Ammon's horn (tissue), 1 donor: ENCODE measurements around the gene M1AP.
A peak's percentile ranks its signal among the peaks of the same experiment; 100 is the strongest.
"Not testable (repeated sequence)": the region's sequence is repeated elsewhere in the genome, so short reads cannot be mapped to it uniquely, and the experiment has no call there.

ENCODE experiments used
- DNase-seq: peaks from one replicate; pipeline ENCODE4 v3.0.0-alpha.2; 2016; ENCODE audit warnings: low spot score

The M1AP gene

DNA sequence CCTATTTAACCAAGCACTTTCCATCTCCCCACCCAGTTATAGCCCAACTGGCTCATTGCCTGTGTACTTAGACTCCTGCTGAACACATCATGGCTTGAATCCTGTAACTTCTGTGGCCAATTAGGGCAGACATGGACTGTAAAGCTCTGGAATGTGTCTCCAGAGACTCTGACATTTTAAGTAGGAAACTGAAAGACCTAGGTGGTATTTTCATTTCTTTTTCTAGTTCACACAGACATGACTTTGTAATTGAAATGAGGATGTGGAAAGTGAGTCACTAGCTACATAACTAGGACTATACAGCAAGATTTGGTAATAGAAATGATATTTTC, 81.4 kb downstream of the M1AP start:
- DNase-seq: no peak

DNA sequence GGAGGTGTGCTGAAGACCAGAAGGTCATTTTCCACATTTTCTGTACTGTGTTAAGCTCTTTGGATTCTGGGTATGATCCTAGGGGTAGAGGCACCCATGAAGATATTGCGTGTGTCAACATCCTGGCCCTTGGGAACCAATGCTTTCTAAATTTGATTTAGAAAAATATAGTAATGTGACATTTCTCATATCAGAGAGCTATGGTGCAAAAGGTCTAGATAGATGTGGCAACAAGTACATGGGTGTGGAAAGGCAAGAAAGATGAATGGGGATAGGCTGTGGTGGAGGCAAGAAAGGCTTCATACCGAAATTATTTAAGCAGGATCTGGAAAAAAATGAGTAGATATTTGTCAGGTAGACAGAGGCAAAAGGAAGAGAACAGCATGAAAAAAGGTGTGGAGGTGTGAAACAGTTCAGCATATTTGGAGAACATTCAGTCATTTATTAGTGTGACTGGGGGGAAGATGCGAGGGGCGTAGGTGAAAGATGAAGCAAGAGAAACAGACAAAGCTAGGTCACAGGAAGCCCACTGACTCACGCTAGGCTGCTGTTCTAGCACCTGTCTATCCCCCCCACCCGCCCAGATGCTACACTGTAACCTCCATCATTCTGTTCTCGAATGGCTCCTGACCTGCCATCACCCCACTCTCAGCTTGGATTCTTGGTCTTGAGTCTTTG, 81.9 kb downstream of the M1AP start:
- DNase-seq: no peak

DNA sequence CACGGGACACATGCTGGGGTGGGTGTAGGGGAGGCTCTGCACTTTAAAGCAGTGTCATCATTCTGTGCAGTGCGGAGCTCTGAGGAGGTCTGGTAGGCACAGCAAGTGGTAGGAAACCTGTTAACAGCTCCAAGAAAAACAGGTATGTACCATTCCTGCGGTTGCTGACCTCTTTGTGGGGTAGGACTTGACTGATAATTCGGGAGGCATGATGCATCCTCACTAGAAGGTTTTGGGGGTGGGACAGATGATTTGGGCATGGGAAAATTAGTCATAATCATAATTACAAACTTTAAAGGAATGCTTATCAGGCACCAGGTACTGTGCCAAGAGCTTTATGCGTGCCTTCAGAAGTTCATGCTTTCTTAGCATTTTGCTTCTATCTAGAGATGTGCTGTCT, 83.9 kb downstream of the M1AP start:
- DNase-seq: no peak

DNA sequence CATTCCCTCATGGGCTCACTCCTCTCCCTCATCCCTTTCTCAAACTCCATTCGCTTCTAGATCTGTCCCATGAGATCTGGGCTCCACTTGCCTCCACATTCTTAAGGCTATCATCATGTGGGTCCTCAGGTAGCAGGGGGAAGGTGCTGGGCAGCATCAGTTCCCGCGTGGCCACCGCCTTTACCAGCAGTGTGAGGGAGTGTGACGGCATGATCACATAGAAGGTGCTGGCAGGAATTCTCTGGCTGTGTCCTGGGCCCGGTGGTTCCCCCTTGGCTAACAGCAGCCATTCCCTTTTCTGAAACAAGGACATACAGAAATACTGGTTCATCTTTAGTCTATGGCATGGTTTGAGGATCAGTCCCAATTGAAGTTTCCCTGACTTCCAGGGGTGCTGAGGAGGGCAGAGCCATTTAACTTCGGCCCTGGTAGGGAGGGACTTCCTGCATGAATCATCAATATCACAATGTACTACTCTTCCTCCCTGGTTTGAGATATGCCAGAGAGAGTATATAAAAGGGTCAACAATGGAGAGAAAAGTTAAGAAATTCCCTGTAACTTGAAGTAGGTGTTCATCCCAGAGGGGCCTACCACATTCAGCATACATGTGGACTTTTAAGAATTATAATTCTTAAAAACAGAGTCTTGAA, 85.9 kb downstream of the M1AP start:
- no peak for DNase-seq

DNA sequence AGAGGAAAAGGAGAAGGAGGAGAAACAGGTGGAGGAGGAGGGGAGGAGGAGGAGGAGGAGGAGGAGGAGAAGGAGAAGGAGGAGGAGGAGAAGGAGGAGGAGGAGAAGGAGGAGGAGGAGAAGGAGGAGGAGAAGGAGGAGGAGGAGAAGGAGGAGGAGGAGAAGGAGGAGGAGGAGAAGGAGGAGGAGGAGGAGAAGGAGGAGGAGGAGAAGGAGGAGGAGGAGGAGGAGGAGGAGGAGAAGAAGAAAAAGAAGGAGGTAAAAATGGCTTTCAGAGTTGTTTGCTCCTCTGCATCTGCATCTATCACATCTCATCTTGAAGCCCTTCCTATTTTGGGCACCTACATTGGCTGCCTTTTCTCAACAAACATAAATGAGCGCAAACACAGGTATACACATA, 87.1 kb downstream of the M1AP start:
- DNase-seq: not testable (repeated sequence)

DNA sequence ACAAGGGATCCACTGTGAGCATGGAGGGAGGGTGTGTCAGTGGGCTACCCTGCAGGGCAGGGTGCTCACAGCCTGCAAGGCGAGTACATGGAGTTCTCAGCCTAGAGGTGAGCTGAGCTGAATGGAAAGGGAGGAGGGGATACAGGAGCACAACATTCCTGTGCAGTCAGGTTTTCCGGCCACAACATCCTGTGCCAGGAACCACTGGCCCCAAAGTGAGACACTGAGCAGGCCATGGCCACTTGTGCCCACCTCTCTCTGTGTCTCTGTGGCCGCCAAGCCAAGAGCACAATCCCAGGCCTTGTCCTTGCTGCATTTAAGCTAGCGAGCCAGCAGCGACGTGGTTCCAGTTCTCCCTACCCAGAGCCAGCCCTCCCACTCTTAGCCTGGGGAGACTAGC, 87.5 kb downstream of the M1AP start:
- DNase-seq: no peak

DNA sequence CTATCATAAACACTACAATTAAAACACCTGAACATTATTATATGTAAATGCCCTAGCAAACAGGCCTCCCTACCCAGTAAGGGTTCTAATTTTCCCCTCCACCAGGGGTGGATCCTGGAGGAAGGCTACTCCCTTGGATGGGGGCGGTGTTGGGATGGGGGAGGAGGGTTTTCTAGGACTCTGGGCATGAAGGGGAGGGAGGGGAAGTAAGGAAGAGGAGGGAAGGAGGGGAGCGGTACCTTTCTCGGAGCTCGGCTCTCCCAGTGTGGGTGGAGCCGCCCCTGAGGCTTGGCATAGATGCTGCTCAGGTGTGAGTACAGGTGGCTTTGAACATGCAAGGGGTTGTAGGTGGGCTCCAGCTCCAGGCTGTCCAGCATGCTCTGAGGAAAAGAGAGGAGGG, 88.2 kb downstream of the M1AP start:
- no peak for DNase-seq

DNA sequence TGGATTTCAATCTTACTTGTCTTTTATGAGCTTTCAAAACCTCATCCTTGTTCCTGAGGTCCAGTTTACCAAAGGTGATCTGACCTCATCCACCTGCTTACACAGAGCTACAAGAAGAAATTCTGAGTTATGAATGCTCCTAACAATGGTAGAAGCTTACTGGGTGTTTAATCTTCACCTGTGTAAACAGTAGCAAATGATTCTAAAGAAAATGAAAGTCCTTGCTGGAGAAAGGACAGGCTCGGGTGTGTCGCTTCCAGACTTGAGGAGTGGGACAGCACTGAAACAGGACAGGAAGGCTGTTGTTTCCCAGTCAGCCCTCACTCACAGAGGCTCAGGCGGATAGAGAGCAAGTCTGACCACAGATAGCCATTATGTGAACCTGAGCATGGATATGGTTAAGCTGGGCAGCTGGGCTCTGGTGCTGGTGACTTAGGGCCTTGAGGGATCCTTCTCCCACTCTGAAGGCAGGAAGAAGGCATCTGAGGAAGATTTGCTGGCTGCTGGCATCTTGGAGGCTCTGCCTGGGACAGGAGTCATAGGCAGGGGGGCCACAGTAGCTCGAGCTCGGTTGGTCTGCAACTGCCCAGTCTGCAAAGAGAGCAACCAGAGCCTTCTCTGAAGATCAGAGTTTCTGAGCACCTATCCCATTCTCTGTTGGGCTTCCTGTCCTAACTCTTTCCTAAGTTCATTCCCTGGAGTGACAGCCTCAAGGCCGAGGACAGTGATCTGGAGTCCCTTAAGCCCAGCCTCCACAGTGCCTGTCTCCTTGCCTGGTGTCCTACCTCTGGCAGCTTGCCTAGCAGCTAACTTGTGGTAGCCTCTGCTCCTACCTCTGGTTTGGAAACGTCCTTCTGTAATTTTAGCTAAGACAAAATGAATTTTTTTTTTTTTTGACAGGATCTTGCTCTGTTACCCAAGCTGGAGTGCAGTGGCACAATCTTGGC, 89.6 kb downstream of the M1AP start:
- no peak for DNase-seq

DNA sequence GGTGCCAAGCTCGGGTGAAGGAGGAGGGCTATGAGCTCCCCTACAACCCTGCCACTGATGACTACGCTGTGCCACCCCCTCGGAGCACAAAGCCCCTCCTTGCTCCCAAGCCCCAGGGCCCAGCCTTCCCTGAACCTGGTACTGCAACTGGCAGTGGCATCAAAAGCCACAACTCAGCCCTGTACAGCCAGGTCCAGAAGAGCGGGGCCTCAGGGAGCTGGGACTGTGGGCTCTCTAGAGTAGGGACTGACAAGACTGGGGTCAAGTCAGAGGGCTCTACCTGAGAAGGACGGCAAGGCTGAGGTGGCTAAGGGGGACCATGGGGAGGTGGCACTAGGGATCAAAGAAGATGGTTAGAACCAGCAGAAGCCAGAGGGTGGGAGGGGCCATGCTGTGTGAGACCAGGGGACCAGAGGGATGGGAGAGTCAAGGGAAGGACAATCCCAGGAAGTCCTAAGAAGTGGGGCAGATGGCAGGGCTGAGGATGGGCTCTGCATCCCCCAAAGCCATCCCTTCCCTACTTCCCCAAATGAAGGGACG, 91.2 kb downstream of the M1AP start:
- no peak for DNase-seq

DNA sequence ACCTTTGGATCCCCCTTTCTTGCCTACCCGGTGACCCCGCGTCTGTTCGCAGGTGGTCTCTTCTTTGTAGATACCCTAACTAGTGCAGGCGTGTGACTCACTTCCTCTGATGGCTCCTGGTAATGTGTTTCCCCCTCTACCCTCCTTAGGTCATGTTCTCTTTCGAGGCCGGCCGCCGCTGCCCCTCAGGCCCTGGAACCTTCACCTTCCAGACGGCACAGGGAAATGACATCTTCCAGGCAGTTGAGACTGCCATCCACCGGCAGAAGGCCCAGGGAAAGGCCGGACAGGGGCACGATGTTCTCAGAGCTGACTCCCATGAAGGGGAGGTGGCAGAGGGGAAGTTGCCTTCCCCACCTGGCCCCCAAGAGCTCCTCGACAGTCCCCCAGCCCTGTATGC, 92.0 kb downstream of the M1AP start:
- no peak for DNase-seq

DNA sequence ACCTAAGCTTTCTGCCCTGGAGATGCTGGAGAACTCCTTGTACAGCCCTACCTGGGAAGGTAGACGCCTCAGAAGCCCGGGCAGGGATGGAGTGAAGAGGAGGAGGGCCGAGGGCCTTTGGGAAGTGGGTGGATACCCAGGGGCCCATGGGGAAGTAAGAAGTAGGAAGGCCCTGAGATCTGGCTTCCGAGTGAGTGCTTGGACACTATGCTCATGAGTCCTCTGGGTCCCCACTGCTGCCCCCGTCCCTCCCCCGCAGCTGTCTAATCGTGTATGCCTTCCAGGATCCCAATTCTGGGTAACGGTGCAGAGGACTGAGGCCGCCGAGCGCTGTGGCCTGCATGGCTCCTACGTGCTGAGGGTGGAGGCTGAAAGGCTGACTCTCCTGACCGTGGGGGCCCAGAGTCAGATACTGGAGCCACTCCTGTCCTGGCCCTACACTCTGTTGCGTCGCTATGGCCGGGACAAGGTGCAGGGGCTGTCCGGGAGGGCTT, 92.5 kb downstream of the M1AP start:
- DNase-seq: peak; percentile 46

DNA sequence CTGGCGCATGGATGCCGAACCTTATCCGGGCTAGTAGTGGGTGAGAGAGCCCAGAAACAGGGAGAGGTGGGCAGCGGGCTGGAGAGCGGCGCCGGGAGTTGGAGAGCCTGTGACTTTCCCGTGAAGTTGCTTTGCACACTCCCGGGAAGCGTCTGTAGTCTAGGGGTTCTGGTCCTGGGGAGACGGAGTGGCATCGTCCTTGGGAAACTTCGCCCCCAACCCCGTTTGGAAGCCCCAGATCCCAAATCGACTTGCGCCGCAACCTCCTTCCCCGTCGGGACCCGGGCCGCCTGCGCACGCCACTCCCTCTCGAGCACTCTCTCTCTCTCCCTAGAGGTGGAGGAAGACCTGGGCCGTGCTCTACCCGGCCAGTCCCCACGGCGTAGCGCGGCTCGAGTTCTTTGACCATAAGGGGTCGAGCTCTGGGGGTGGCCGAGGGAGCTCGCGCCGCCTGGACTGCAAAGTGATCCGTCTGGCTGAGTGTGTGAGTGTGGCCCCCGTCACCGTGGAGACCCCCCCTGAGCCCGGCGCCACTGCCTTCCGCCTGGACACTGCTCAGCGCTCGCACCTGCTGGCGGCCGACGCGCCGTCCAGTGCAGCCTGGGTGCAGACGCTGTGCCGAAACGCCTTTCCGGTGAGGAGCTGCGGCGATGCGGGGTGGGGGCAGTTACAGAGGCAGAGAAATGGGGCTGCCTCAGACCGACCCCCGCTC, 93.2 kb downstream of the M1AP start:
- DNase-seq: no peak

DNA sequence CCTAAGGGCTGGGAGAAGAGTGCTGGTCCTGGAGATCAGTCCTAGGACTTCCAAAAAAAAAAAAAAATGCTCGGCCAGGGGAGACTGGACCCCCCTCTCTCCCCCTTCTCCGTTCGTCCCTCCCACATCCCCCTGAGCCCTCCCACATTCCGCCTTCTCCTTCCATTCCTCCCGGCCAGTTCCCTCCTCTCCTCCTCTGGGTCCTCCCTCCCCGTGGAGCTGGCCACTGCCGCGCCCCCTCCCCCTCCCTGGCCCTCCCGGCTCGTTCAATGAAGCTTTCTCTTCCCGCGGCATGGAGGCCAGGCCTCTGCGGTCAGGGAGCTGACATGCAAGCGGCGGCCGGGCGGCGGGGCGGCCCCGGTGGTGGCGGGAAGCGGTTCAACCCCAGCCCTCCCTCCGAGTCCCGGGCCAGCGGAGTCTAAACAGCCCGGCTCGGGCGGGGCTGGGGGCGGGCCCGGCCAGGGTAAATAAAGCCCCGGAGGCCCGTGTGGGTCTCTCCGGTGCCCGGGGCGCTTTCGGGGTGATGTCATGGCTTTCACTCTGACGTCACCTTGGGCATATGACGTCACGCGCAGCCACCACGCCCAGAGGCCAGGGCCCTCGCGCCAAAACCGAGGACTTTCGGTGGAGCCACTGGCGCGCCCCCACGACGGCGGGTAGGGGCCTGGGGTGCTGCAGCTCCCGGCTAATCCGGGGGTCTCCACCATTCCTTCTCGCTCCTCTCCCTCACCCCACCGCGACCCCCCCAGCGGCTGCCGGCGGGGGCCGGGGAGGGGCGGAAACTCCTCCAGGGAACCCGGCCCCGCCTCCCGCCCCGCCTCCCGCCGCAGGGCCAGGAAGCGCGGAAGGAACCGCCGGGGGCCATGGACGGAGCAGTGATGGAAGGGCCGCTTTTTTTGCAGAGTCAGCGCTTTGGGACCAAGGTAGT, 94.0 kb downstream of the M1AP start, which contains the start of the genes DOK1 and LOXL3:
Gene DOK1 (plus strand): TSS at position 829 of the 928 bp plus-strand sequence. CDS start 35 bp downstream, at position 864.
Gene LOXL3 (minus strand): TSS at position 51 of the 928 bp plus-strand sequence. CDS start 1,308 bp downstream, outside the sequence.
- DNase-seq: peak; percentile 82

DNA sequence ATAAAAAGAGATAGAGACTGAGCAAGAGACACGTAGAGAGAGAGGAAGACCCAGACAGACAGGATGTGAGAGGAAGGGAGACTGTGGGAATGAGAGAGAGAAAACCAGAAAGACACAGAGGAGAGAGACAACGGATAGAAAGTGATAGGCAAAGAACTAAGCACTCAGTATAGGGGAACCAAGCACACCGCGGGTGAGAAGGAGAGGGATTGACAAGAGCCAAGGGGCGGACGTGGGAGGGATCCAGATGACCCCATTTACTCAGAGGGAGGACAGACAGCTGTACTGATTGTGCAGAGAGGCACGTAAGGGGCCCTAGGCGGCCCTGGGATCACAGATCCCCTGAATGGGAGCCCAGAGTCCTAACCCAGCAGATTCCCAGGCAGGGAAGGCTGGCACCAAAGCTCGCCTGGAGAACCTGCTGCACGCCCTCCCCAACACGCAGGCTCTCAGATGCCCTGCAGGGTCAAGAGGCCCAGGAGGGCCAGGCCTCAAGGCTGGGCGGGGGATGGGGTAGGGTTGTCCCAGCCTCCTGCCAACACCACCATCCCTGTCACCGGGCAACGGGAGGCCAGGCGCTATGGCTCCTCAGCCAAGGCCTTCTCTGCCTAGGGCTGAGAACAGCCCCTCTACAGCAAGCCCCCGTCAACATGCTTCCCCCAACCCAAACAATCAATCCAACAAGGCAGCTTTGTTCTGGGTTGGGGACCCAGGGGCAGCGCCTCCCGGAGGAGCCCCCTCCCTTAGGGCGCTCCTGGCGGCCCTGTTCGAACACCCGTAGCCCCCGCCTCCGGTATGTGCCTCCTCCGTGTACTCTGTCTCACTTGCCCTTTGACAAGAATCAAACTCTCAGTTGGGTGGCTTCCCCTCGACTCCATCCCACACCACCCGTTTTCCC, 95.0 kb downstream of the M1AP start:
- DNase-seq: peak; percentile 48

DNA sequence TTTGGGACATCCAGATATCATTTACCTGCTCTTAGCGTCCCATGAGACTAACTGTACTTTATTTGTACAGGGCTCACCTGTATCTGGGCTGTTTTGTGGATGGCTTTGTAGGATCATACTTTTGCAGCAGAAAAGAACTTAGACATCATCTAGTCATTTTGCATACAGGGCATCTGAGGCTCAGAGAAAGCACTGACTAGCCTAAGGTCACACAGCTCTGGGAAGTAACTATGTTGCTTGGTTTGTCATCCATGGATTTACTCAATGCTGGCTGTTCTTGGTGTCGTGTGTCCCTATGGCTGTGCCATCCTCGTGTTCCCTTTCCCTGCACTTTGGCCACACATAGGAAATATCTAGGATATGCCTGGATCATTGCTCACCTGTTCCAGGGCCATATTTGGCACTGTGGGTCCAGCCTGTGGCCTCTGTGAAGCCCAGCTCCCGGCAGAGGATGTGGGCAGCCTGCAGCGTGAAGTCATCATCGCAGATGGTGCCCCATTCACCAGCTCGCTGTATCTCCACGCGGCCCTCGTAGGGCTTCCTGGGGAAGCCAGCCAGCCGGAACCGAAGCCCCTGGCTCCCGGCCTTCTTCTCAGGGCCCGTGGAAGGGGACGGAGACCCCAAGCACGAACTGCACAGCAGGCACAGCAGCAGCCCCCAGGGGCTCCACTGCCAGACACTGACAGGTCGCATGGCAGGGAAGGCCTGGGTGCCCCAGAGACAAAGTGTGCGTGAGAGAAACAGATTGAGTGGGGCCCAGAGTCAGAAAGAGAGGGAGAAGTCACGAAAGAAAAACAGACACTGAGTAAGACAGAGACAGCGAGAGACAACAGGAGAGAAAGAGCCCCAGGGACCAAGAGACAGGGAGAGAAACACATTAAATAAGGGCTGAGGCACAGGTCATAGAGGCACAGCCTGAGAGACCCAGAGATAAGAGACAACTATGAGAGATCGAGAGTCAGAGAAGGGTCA, 95.9 kb downstream of the M1AP start:
- DNase-seq: no peak

DNA sequence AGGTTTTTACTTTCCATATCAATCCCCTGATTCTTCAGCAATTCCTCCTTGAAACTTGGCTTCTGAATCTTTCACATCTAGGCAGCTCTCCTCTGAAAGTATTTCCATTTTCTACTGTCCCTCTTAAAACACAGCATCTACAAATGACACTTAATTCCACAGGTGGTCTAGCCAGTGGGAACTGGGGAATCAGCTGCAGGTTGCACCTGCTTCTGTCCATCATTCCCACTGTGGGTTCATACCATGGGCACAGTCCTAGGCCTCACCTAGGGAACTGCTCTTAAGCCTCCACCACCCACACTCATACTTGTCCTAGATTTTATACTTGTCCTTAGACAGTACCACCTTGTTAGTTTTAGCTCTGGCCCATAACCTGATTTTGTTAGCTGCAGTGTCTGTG, 96.6 kb downstream of the M1AP start:
- DNase-seq: no peak

DNA sequence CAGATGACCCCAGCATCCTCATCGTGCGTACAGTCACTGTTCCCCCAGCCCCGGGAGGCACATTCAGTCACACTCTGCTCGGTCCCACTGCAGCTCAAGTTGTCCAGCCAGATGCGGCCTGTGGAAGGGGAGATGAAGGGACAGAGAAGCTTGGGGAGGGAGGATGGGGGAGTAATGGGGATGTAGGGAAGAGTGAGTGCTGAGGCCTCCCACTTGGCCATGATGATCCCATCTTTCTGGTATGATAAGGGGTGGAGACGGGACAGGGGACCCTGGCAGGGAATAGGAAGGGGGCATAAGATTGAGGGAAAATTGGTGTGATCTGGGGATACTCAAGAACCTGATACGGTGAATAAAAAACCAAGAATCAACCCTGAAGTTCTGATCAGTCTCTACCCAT, 97.9 kb downstream of the M1AP start:
- DNase-seq: no peak
